GM19328 (cell line): Measurements from ENCODE around the gene HMGA1.

Source experiments
- ATAC-seq: cut with Tn5 transposase; IDR thresholded peaks from one replicate; pipeline ENCODE4 v1.9.1; 2021; ENCODE audit warnings: mild to moderate bottlenecking, moderate library complexity; ENCODE audit not compliant: unreplicated experiment

HMGA1 gene

DNA sequence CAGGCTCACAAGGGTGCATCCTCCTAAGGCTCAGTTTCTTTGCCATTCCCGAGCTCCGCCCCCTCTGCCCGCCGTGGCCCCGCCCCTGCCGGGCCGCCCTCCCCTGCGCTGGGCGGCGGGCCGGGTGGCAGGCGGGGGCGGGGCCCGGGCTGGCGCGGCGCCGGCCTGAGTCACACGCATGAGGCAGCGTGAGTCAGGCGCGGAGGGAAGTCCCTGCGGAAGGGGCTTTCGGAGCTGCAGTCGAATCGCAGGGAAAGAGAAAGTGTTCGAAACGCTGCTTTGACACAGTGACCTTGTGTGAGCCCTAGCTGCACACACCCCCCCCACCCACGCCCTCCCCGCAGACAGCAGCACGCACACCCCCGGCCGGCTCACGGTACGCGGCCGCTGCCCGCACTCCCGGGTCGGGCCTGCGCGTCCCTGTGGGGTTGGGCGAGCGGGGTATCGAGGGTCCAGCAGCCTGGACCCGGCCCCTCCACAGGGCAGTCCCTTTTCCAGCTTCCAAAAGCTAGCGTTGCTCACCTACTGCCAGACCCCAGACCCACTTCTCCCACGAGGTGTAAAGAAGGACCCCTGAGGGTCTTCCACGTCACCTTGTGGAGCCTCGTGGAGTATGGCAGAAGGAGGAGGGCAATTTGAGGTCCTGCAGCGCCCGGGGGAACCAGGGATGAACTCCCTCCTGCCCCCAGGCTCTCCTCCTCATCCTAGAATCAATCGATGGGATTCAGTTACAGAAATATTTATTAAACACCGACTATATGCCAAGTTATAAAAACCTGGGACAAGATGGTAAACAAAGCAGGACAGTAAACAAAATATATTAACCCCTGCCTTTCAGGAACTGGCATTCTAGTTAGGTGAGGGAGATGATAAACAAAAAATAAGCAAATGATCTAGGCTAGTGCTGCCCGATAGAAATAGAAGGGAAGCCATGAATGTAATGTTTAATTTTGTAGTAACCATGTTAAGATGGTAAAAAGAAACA is 12.4 kb upstream of the HMGA1 start:
- ATAC-seq: peak; percentile 88

DNA sequence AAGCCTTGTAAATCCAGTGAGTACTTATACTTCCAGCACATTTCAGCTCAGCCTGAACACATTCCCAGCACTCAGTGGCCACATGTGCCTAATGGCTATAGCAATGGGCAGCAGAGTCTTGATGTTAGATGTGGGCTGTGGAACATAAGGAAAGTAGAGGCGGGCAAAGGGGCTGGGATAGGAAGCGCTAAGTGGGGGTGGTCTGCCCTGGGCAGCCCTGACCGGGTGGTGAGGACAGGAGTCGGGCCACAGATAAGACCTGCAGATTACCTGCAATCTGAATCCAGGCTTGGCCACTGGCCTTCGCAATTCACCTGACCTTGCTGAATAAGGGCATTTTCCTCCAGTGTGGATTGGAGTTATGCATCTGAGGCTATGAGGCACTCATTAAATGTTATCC is 11.1 kb upstream of the HMGA1 start:
- ATAC-seq: no peak

DNA sequence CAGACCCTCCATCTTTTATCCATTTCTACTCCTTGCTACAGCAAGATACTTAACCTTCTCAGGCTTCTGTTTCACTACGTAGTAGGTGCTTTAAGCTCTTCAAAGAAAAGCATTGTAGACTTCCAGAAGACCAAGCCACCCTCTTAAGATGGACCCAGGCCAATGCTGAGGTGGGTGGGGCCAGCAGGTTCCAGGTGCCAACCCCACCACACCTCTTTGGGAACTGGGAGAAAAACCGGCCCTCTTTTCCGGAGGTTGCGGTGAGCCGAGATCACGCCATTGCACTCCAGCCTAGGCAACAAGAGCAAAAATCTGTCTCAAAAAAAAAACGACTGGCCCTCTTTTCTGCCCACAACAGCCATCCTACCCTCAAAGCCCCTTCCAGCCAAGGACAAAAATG is 10.6 kb upstream of the HMGA1 start:
- ATAC-seq: no peak

DNA sequence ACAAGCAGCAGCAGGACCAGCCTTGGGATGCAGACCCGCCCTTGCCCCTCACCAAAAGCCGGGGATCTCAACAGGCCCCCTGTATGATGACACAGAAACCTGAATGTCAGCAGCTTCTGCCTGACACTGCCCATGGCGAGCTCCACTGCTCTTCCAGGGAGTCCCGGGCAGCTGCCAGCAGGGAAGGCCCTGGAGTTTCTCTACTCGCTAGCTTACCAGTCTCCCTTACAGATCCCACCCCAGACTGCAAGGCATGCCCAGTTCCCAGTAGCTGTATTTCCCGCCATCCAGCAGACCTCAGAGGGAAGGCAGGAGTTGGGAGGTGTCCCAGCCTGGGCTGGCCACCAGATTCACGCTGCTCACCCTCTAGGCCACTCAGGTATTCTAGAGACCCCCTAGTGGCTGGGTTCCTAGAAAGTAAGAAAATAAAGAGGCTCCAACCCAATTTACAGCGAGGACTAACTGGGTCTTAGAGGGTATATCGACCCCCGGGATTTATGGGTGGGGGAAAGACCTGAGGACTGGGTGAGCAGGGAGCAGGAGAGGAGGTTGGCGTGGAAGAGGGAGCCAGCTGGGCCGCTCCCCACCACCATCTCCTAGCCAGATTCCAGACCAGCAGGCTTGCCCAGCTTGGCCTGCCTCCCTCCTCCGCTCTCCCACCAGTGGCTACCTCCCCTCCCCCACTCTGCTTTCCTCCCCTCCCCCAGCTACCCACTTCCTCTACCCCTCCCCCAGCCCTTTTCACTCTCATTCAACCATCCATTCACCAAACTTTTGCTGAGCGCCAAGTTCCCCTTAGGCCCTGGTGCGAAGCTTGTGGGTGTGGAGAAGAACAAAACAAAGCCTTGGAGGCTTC is 9.7 kb upstream of the HMGA1 start:
- no peak for ATAC-seq

DNA sequence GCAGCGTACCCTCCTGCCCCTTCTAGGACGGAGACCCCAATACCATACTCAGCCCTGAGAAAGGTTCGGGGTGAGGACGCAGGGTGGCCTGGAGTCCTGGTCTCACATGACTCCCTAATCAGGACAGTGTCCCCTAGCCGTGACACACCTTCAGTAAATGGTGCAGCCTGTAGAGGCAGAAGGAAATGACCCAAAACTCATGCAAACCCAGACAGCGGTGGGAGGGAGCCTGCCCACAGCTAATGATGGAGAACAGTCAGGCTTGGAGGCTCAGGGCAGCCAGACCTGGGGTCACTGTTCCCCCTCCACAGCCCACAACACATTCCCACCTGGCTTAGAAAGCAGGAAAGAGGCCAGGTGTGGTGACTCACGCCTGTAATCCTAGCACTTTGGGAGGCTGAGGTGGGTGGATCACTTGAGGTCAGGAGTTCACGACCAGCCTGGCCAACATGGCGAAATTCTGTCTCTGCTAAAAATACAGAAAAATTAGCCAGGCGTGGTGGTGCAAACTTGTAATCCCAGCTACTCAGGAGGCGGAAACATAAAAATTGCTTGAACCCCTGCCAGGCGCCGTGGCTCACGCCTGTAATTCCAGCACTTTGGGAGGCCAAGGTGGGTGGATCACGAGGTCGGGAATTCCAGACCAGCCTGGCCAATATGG is 8.8 kb upstream of the HMGA1 start:
- no peak for ATAC-seq

DNA sequence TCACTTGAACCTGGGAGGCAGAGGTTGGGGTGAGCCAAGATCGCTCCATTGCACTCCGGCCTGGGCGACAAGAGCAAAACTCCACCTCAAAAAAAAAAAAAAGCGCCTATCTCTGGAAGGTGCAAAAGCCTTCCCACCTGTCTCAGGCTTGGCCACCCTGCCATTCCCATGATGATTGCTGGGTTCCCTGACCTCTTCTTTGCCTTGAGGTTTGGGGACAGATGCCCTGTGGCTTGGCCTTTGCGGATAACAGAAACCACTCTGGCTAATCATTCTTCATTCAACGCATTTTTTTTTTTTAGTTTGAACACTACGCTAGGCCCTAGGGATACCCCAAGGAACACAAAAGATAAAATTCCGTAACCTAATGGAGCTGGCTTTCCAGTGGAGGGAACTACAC is 6.8 kb upstream of the HMGA1 start:
- no peak for ATAC-seq

DNA sequence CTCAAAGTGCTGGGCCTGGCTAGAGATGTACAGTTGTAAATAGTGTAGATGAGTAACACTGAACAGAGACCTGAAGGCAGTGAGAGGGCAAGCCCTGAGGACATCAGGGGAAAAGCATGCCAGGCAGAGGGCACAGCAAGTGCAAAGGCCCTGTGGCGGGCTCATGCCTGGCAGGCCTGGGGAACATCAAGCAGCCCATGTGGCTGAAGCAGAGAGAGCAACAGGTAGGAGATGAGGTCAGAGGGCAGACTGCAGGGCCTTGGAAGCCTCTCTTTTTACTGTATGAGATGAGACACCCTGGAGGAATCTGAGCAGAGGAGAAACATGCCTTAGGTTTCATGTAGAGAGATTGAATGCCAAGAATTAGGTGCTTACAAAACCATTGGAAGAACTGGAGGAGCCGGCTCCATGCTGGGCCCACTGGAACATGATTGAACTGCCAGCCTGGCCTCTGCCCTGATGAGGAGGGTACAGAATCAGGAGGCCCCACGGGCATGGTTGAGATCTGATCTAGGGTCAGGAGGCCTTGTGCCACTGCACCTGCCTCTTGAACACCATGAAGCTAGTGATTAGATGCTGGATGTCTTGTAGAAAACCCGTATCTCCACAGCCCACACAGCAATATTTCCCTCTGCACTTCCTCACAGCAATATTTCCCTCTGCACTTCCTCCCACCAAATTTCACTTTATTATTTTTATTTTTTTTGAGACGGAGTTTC is 5.9 kb upstream of the HMGA1 start:
- no peak for ATAC-seq

DNA sequence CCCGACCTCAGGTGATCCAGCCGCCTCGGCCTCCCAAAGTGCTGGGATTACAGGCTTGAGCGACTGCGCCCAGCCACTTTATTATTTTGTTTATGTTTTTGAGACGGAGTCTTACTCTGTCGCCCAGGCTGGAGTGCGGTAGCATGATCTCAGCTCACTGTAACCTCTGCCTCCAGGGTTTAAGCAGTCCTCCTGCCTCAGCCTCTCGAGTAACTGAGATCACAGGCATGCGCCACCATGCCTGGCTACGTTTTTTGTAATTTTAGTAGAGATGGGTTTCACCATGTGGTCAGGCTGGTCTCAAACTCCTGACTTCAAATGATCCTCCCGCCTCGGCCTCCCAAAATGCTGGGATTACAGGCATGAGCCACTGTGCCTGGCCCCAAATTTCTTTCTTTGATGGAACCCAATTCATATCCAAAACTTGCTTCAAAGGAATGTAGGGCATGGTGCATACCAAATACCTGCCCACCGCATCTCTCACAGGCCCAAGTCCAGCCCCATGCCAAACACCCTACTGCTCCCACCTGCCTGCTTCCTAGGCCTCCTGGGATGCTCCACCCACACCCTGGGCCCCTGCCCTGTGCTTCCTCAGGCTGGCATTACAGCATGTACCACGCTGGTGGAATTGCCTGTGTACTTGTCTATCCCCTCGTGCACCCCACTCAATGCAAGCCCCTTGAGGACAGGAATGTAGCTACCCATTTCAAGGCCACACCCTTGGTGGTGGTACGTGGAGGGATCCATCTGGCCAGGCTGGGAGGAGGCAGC is 4.9 kb upstream of the HMGA1 start:
- no peak for ATAC-seq

DNA sequence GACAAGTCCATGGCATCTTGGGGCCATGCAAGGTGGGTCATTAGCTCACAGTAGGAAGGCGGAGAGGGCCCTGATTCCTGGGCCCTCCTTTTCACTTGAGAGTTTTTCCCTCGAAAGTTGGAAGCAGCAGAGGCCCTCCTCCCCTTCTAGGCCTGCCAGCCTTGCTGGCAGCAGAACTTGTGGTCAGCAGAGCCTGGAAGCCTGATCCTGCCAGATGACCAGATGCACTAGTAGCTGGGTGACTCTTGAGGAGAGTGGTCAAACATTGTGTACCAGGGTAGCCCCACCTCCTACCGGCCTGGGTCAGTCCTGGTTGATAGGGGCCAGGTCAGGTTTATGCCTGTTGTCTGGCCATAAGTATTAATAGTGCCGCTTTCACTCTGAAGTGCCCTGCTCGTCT is 3.8 kb upstream of the HMGA1 start:
- no peak for ATAC-seq

DNA sequence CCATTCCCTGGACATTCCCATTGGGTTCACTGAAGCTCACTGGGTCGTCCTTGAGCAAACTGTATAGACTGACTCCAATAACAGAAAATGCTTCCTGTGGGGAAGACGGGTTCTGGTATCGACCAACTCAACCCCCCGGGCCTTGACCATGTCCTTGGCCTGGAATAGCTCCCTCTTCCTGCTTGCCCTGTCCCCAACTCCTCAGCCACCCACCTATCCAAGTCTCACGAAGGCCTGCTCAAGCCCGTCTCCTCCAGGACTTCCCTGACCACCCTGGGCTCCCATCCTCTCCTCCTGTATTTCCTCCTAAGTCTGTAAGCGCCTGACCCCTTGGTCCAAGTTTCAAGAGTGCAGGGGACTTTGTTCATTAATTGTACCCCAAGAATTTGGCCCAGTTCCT is 2.8 kb upstream of the HMGA1 start:
- ATAC-seq: no peak

DNA sequence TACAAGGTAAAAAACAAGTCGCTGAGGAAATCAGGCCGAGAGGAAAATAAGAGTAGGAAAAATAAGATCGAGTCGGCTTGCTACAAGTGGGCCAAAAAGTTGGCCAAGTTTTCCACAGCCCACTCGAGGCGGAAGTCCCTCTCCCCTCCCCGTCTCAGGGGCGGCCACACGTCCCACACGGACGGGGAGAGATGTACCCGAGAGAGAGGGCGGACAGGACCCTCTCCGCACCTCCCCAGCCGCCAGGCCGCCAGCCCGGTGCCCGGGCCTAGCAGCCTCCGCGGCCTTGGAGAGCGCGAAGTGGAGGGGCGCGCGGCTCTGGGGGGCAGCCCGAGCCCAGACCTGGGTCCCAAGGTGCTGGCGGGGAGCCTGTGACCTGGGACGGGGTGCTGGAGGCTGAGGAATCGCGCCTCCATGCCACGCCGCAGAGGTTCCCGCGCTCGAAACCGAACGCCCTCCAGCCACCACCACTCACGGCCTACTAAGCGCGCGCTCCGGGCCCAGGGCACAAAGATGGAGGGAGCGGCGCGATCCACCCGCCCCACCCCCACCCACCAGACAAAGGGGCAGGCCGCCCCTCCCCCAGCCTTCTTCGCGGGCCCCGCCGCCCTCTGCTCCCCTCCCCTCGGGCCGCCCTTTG is 1.9 kb upstream of the HMGA1 start:
- no peak for ATAC-seq

DNA sequence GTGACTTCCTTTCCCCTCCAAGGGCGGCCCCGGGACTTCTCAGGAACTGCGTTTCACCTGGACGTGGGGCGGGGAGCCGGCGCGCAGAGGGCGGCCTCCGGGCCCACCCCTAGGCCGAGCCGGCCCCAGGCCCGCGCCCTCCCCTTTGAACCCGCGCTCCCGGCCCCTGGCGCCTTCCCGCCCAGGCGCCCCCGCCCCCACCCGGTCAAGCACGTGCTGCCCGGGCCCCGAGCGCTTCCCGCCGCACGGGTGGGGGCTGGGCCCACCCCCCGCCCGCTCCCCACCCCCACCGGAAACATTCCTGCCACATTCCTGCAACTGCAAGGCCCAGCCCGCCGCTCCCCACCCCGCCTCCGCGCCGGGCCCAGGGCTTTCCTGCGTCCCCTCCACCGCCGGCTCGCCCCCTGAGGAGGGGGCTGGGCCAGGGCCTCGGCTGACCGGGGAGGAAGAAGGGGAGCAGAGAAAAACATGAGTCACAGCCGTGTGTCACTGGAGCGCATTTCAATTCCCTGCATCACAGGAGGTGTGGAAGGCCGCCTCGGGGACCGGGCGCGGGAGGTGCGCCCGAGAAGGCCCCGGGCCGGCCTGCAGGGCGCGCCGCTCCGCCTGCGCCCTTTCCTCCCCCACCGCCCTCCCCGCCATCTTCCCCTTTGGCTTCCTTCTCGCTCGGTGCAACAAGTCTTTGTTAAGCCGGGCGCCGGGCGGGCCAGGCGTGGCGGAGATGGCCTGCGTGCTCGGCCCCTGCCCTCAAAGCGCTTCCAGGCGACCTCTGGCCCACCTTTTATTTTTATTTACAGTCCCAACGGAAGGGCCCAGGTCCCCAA is 1.2 kb upstream of the HMGA1 start:
- ATAC-seq: no peak

DNA sequence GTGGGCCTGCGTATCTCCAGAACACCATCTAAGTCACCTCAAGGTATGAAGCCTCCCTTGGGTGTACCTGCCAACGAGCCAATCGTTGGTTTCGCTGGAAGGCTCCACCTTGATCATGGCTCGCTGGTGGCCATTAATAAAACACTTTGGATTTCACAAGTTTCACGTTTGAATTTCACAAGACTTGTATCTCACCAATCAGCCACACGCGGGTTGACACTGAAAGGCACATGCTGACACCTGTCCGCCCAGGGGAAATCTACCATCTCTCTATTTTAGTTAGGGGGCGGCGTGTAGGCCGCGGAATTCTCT is 586 bp upstream of the HMGA1 start:
- no peak for ATAC-seq

DNA sequence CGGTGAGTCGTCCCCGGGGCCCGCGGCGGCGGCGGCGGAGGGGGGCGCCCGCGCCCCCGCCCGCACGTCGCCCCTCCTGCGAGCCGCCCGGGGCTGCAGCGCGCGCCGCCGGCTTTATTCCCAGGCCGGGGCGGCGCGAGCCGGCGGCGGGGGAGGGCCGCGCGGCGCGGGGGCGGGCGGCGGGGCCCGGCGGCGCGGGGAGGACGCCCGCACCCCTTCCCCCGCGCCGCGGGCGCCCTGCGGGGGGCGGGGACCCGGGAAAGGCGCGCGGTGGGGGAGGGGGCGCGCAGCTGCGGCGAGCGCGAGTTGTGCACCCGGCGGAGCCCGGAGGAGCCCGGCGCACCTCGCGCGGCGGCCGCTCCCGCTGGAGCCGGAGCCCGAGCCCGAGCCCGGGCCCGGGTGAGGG is 646 bp downstream of the HMGA1 start:
- ATAC-seq: peak; percentile 6

DNA sequence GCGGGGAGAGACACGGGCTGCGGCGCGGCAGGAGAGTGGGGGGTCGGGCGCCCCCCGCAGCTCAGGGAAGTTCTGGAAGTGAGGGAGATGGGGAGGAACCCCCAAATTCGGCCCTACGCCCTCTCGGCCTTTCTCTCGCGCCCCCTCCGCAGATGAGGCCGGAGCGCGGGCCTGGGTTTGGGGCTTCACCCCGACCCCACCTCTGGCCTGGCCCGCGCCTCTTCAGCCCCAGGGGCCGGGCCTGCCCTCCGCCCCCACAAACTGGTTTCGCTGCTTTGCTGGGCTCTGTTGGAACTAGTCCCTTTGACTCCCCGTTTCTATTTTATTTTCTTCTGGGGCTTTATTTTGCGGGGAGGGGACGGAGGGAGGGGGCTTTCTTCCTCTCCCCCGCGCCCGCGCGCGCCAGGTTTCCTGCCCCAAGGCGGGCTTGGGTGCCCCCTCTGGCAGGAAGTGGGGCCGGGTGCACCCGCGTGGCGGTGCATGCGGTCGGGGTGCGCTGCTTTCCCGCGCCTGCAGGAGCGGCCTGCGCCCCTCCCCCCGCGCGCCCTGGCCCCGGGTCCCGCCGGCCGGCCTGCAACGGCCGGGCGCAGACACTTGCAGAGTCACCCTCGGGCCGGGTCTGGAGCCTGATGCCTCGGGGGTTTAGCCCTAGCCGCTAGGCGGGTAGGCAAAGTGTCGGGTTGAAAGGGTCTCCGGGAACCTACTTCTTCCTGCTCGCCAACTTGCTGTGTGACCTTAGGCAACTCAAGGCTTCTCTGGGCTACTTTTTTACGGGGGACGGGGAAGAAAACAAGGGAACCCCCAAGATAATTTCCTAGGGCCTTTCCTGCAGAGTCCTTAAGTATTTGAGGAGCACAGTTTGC is 1.3 kb downstream of the HMGA1 start:
- no peak for ATAC-seq

DNA sequence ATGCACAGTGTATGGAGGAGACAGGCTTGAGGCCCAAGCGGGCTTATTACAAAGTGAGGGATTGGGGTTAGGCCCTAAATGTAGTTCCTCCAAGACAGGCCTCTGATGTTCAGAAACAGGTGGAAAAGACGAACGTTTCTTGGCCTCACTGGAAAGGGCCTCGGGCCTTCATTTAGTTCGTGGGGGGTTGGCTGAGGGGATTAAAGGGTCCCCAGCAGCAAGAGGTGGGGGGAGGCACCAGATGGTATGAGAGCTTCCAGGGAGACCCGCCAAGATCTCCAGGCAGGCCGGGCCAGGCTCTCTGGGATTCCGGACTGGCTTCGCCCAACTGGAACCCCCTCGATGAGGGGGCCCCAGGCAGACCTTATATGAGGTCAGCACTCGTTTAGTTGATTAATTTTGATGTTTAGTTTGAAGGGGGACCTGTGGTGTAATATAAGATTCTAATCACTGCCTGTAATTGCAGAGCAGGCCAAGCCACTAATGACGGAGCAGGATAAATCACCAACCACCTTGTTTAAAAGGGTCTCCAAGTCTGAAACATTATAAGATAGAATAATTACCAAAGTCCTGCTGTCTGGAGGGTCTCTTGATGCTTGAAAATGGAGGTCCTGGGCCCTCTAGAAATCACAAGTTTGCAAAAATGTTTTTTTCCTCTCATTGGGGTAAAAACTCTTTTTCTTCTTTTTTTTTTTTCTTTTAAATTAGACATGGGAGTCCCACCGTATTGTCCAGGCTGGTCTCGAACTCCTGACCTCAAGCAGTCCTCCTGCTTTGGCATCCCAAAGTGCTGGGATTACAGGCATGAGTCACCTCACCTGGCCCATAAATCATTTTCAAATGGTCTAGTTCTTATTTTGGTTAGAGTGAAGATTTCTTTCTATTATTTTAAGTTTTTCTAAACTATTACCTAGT is 2.2 kb downstream of the HMGA1 start:
- no peak for ATAC-seq

DNA sequence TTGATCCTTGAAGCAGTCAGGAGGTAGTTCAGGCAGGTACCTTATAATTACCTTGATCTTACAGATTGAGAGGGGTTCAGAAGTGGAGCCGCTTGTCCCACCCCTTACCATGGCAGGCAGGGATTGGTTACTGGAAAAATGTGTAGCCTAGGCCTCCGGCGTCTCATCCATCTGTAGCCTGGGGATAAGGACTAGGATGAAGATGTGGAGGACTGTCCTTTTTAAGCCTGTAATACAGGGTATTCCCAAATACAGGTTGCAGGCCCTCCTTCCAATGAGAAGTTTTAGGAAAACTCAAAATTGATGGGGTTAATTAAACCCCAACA is 2.8 kb downstream of the HMGA1 start:
- ATAC-seq: no peak
